VCaP (cell line): ENCODE measurements around the gene ZNF213.
A peak's percentile ranks its signal among the peaks of the same experiment; 100 is the strongest.

Experiments used
- H3K27ac ChIP-seq: fragments of 450-650 bp; 2 replicates; pipeline ENCODE4 v1.5.1; 2017
- CTCF ChIP-seq: fragments of 450-650 bp; conservative IDR thresholded peaks from 2 replicates; pipeline ENCODE4 v1.5.1; 2017; ENCODE audit warnings: mild to moderate bottlenecking, moderate library complexity

The ZNF213 gene

GRCh38 chr16:3148256-3149192 is 13.7 kb downstream of the ZNF213 start:
- H3K27ac ChIP-seq: no peak overlapping the region
- TF ChIP-seq CTCF: no peak

GRCh38 chr16:3149193-3149530 is 14.3 kb downstream of the ZNF213 start:
- no peak for TF ChIP-seq CTCF
- H3K27ac ChIP-seq: peak overlapping the region; percentile 77

- H3K27ac ChIP-seq: peak overlapping the region; percentile 77
- peak; percentile 61 for TF ChIP-seq CTCF
Measured at GRCh38 chr16:3149630-3150345, 15.0 kb downstream of the ZNF213 start.

- H3K27ac ChIP-seq: peak overlapping the region; percentile 77
- no peak for TF ChIP-seq CTCF
Measured at GRCh38 chr16:3150346-3151218, 15.8 kb downstream of the ZNF213 start.

- no peak for TF ChIP-seq CTCF
- peak overlapping the region; percentile 20; the same call in 1 of the 2 replicates for H3K27ac ChIP-seq
Measured at GRCh38 chr16:3152027-3152276, 17.1 kb downstream of the ZNF213 start.

- H3K27ac ChIP-seq: peak overlapping the region; percentile 20; the same call in 1 of the 2 replicates
- peak; percentile 57 for TF ChIP-seq CTCF
Measured at GRCh38 chr16:3152277-3152990, 17.6 kb downstream of the ZNF213 start.
